ENCODE data around the gene OLA1. TPM values are rescaled to one million over a fixed set of nuclear protein-coding genes. Genes with fewer than 3 reads are reported as not detected.

Gene OLA1
- total RNA-seq, 1 experiment from 2014 or later = 126 TPM

- POLR2A ChIA-PET = no interaction called here
- intact Hi-C loops (cut with micrococcal nuclease; ENCODE audit: unreplicated experiment) (no loop called here), in situ Hi-C loops (cut with HindIII; ENCODE audit: low pct_unique_long_range_greater_than_20kb, low sequenced_read_pairs) (no loop called here)
- DNase-seq (ENCODE audit: low read depth, low spot score) = no peak
- TF ChIP-seq TCF7L2 (IDR thresholded peaks at IDR 0.05; ENCODE audit: low read depth, low read length) = no peak
- TF ChIP-seq, protein P1, sequence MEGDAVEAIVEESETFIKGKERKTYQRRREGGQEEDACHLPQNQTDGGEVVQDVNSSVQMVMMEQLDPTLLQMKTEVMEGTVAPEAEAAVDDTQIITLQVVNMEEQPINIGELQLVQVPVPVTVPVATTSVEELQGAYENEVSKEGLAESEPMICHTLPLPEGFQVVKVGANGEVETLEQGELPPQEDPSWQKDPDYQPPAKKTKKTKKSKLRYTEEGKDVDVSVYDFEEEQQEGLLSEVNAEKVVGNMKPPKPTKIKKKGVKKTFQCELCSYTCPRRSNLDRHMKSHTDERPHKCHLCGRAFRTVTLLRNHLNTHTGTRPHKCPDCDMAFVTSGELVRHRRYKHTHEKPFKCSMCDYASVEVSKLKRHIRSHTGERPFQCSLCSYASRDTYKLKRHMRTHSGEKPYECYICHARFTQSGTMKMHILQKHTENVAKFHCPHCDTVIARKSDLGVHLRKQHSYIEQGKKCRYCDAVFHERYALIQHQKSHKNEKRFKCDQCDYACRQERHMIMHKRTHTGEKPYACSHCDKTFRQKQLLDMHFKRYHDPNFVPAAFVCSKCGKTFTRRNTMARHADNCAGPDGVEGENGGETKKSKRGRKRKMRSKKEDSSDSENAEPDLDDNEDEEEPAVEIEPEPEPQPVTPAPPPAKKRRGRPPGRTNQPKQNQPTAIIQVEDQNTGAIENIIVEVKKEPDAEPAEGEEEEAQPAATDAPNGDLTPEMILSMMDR (IDR thresholded peaks at IDR 0.05) = no peak
- TF ChIP-seq SIN3A (IDR thresholded peaks at IDR 0.05; ENCODE audit: borderline replicate concordance, insufficient read depth, low read depth, low read length) = no peak
- TF ChIP-seq, protein P2, sequence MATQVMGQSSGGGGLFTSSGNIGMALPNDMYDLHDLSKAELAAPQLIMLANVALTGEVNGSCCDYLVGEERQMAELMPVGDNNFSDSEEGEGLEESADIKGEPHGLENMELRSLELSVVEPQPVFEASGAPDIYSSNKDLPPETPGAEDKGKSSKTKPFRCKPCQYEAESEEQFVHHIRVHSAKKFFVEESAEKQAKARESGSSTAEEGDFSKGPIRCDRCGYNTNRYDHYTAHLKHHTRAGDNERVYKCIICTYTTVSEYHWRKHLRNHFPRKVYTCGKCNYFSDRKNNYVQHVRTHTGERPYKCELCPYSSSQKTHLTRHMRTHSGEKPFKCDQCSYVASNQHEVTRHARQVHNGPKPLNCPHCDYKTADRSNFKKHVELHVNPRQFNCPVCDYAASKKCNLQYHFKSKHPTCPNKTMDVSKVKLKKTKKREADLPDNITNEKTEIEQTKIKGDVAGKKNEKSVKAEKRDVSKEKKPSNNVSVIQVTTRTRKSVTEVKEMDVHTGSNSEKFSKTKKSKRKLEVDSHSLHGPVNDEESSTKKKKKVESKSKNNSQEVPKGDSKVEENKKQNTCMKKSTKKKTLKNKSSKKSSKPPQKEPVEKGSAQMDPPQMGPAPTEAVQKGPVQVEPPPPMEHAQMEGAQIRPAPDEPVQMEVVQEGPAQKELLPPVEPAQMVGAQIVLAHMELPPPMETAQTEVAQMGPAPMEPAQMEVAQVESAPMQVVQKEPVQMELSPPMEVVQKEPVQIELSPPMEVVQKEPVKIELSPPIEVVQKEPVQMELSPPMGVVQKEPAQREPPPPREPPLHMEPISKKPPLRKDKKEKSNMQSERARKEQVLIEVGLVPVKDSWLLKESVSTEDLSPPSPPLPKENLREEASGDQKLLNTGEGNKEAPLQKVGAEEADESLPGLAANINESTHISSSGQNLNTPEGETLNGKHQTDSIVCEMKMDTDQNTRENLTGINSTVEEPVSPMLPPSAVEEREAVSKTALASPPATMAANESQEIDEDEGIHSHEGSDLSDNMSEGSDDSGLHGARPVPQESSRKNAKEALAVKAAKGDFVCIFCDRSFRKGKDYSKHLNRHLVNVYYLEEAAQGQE (IDR thresholded peaks at IDR 0.05; ENCODE audit: insufficient read depth in 1 of 2, low read depth in 2 of 2, low read length in 1 of 2) = no peak
- no peak for TF ChIP-seq POLR2AphosphoS5 (IDR thresholded peaks at IDR 0.05; ENCODE audit: low read depth, low read length)
- Histone ChIP-seq H3K9me3 (ENCODE audit: control insufficient read depth, insufficient read depth, low read depth, low read length) (no peaks in the 10 kb centered on the region), H3K4me3 (ENCODE audit: low read depth in 2 of 2, low read length in 2 of 2) (no peak overlapping the region), H3K36me3 (ENCODE audit: control insufficient read depth, insufficient read depth, low read length) (no peaks in the 10 kb centered on the region), H3K27me3 (ENCODE audit: control insufficient read depth, insufficient read depth, low read length) (no peaks in the 10 kb centered on the region), H3K4me1 (ENCODE audit: control insufficient read depth, insufficient read depth, low read length) (peaks cover 9% of the 10 kb centered on the region), H3K27ac (ENCODE audit: low read length) (peak overlapping the region; percentile 52)
- BruUV-seq (replicated peaks) = no TSS peak
- CTCF ChIA-PET = no interaction called here
- no peak for ATAC-seq
Measured at GRCh38 chr2:174040417-174040701, 208.0 kb downstream of the OLA1 start.

DNA sequence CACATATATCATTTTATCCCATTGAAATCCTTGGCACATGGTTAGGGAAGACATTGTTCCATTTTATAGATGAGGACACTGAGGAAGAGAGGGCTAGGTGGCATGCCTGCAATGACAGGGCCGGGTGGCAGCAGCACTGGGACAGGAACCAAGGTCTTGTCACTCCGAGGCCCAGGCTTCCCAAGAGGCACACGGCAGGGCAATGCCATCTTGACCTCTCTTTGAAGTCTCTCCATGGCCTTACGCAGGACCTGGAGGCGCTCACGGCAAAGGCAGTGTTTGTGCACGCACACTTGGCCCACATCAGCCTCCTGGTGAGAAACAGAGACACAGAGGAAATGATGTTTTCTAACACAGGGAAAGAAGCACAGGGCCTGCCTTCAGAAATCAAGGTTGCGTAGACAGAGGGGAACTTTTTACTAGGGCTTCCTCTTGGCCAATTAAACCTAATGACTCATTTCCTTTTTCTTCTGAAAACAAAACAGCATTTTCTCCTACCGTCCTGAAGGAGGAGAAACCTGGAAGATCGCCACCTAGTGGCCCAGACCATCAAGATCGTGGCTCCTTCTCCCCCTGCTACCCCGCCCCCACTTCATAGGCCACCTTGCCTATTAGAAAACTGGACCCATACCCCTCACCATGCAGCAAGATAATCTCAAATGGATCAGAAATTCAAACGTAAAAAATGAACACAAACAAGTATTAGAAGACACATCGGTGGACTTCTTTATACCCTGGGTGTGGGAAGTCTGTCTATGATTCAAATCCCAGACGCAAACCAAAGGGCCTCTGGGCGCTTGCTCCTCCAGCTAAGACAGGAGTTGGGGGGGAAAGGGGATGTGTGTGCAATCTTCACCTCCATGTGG, 208.5 kb downstream of the OLA1 start:
- ChIA-PET CTCF (no interaction called here), POLR2A (no interaction called here)
- Histone ChIP-seq H3K36me3 (ENCODE audit: control insufficient read depth, insufficient read depth, low read length) (no peaks in the 10 kb centered on the region), H3K27ac (ENCODE audit: low read length) (peak overlapping the region; percentile 78), H3K4me3 (ENCODE audit: low read depth in 2 of 2, low read length in 2 of 2) (peak overlapping the region in 1 of 2 experiments; percentile 40; a peak in 2 of 4 replicates), H3K9me3 (ENCODE audit: control insufficient read depth, insufficient read depth, low read depth, low read length) (no peaks in the 10 kb centered on the region), H3K27me3 (ENCODE audit: control insufficient read depth, insufficient read depth, low read length) (no peaks in the 10 kb centered on the region), H3K4me1 (ENCODE audit: control insufficient read depth, insufficient read depth, low read length) (peaks cover 9% of the 10 kb centered on the region)
- in situ Hi-C loops (cut with HindIII; ENCODE audit: low pct_unique_long_range_greater_than_20kb, low sequenced_read_pairs) (no loop called here), intact Hi-C loops (cut with micrococcal nuclease; ENCODE audit: unreplicated experiment) (no loop called here)
- DNase-seq (ENCODE audit: low read depth, low spot score) (peak; percentile 81), ATAC-seq (peak; percentile 97)
- BruUV-seq (replicated peaks) = no TSS peak
- TF ChIP-seq SIN3A (IDR thresholded peaks at IDR 0.05; ENCODE audit: borderline replicate concordance, insufficient read depth, low read depth, low read length) = no peak
- TF ChIP-seq, protein P2 (IDR thresholded peaks at IDR 0.05; ENCODE audit: insufficient read depth in 1 of 2, low read depth in 2 of 2, low read length in 1 of 2) = no peak
- no peak; the same call in 1 of the 2 replicates for TF ChIP-seq POLR2AphosphoS5 (IDR thresholded peaks at IDR 0.05; ENCODE audit: low read depth, low read length)
- peak; percentile 95 for TF ChIP-seq TCF7L2 (IDR thresholded peaks at IDR 0.05; ENCODE audit: low read depth, low read length)
- TF ChIP-seq, protein P1 (IDR thresholded peaks at IDR 0.05) = peak; percentile 89
